Ovary (tissue), 3 donors: ENCODE results near the gene ADAT2.

Experiments
- EP300 ChIP-seq: sonication (generic); formaldehyde crosslinking; IDR thresholded peaks from one replicate; pipeline ENCODE4 v1.6.1; 2017; ENCODE audit warnings: antibody characterized with exemption
- POLR2A ChIP-seq: fragments of 450-650 bp; IDR thresholded peaks from one replicate; pipeline ENCODE4 v1.6.1; 2017; ENCODE audit warnings: antibody characterized with exemption, mild to moderate bottlenecking, moderate library complexity
- TF ChIP-seq, protein P1 (sequence below), 3 donors: fragments of 450-650 bp in 2 of 3; fragments of 200-600 bp in 1 of 3; IDR thresholded peaks; one replicate each; pipeline versions ENCODE4 v1.5.1 to v1.8.0; 2016 to 2022; ENCODE audit warnings: antibody characterized with exemption in 3 of 3, mild to moderate bottlenecking in 1 of 3
- donor health status: DM: no; HTN: no; CAD: no.

DNA sequence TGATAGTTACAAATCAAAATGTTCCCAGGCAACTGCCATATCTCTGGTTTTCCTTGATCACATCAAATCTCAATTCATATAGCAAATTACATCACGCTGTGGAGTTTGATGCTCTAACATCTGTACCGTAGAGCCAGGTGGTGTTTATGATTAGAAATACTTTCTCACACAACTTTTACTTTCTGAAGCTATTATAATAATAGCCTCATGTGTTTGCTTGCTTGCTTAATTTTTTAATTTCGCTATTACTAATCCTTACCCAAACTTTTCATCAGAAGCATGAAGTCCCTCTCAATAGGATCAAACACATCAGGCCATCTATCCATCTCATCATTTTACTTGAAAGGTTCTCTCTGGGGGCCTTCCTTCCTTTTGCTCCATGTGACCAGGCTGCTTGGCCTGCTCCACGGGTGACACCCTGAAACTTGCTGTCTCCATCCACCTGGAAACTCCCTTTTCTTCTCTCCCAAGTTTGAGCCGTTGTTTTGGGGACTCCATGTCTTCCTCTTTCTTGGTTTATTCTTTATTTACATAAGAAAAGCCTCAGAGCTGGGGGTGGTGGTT, 75.4 kb downstream of the ADAT2 start:
- TF ChIP-seq, protein P1, sequence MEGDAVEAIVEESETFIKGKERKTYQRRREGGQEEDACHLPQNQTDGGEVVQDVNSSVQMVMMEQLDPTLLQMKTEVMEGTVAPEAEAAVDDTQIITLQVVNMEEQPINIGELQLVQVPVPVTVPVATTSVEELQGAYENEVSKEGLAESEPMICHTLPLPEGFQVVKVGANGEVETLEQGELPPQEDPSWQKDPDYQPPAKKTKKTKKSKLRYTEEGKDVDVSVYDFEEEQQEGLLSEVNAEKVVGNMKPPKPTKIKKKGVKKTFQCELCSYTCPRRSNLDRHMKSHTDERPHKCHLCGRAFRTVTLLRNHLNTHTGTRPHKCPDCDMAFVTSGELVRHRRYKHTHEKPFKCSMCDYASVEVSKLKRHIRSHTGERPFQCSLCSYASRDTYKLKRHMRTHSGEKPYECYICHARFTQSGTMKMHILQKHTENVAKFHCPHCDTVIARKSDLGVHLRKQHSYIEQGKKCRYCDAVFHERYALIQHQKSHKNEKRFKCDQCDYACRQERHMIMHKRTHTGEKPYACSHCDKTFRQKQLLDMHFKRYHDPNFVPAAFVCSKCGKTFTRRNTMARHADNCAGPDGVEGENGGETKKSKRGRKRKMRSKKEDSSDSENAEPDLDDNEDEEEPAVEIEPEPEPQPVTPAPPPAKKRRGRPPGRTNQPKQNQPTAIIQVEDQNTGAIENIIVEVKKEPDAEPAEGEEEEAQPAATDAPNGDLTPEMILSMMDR (IDR thresholded peaks at IDR 0.05) = no peak
- TF ChIP-seq POLR2A (no peak), EP300 (no peak)
